ENCODE results near the gene SLC44A3.

Gene SLC44A3

DNA sequence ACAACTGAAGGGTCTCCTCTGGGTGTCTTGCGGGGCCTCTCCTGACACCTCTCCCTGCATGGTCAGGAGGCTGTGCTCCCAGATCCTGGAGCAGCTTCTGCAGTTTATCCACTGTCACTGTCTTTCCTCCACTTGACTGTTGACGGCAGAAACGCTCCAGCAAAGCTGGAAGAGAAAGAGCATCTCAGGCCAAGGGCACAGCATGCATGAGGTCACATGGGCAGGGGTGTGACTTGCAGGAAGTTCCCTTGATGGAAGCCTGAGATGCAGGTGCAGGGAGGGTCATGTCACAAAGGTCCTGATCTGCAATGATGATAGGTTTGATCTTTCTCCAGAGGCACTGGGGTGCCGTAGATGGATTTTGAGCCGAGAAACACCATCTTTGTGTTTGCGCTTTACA is 23.3 kb downstream of the SLC44A3 start:
- DNase-seq = no peak

DNA sequence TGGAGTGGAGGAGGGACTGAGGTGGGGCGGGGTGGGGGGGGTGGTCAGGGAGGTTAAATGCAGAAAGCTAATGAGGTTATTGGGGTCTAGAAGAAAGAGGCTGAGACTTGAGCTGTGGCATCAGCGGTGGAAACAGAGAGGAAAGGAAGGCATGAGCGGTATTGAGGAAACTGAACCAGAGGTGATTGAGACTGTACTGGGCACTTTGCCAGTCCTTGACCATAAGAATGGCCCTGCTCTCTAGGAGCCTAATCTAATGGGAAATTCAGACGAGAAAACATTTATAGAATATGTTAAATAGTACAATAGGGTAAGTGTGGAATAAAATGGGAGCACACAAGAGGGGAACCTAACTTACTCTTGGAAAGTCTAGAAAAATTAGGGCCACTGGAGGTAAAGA is 23.7 kb downstream of the SLC44A3 start:
- no peak for DNase-seq

DNA sequence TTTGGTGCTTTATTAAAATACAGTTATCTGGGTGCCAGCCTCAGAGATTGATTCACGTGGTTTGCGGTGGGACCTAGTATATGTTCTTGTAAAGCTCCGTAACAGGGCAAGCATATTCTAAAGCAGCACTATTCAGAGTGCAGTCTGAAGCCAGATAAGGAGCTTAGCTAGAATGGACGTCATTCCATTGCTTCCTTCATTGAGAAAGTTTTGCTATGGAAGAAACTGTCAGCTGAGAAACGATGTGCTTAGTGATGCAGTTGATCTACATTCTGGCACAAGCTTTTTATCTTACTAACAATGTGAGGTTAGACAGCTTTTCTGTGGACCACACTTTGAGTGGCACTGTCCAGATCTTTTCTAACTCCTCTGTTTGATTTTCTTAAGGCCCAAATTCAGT is 26.2 kb downstream of the SLC44A3 start:
- DNase-seq = no peak

GRCh38 chr1:94851571-94851970 is 31.4 kb downstream of the SLC44A3 start:
- DNase-seq = no peak

DNA sequence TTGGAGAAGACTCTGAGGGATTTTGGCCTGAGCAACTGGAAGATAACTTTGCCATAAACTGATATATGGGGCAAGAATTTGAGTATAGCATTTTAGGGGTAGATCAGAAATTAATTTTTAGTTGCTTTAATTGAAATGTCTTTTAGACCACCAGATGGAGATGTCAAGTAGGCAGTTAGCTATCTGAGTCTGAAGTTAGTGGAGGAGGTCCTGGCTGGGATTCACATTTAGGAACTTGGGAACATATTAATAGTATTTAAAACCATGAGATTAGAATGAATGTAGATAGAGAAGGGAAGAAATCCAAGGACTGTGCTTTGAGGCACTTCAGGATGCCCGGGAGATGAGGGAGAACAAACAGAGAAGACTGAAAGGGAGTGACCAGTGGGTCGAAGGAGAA is 32.6 kb downstream of the SLC44A3 start:
- no peak for DNase-seq

DNA sequence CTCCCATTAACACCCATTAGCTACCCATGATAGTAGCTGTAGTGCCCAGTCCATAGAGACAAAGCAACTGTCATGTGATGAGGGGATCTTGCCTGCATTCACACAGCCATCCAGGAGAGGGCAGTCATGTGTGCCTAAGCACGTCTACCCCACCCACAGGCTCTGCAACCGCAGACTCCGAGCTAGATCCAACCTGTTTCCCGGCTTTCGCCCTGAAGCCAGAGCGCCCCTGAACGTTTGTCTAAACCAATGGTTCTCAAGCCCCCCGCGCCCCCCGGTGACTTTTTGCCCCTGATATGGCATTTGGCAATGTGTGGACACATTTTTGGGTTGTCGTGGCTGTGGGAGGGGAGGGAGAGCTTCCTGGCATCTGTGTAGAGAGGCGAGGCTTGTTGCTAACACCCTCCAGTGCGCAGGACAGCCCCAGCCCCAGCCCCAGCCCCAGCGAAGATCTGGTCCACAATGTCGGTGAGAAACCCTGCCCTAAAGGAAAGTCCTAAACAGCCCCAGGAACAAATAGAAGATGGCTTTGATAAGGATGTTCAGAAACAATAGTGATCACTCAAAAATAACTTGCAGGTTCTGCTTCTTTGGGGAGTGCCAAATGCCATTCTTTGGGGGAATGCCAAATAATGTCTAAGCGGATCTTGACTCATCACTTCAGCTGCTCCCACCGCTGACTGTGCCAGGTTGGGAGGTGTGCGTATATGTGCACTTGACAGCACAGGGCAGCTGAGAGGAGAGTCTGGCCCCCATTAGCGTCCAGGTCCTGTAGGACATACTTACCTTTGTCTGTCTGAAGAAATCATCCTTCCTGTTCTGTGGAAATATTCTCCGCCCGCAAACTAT is 34.5 kb downstream of the SLC44A3 start:
- DNase-seq = peak; percentile 77

GRCh38 chr1:94855307-94855700 is 35.1 kb downstream of the SLC44A3 start:
- DNase-seq = no peak

DNA sequence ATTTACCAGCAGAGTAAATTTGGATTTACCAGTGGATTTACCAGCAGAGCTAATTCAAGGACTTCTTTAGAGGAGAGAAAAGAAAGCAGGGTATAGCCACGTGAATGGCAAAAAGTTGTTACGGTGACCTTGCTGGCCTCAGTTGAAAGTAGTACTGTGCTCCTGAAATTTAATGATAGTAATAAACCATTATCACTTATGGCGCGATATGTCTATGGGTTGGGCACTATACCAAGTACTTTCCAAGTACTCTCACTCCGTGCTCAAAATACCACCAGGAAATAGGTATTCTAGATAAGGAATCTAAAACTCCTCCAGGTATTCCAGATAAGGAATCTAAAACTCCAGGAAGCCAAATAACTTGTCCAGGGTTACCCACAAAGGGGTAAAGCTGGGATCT is 35.8 kb downstream of the SLC44A3 start:
- no peak for DNase-seq

- DNase-seq = no peak
These were observed 36.7 kb downstream of the SLC44A3 start for GRCh38 chr1:94856868-94857267.

GRCh38 chr1:94858276-94858675 is 38.1 kb downstream of the SLC44A3 start:
- DNase-seq = no peak

- no peak for DNase-seq
These were observed 39.0 kb downstream of the SLC44A3 start for GRCh38 chr1:94859174-94859573.

DNA sequence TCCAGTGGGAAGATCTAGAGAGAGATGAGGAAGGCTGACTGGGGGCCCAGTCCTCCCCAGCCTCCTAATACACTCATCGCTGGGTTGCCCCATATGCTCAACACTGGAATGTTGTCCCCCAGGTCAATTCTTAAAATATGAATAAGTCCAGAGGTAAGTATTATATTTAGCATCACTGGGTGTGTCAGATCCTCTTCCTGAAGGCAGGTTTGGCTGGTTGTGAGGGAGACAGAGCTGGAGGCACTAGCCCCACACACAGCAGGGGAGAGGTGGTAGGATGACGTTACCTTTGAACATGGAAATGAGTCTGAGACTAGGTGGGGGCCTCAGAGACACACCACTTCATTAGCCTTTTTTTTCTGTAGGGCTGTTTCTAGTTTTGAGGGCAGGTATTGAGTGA is 42.6 kb downstream of the SLC44A3 start:
- no peak for DNase-seq

GRCh38 chr1:94863297-94863911 is 43.2 kb downstream of the SLC44A3 start:
- DNase-seq = no peak

DNA sequence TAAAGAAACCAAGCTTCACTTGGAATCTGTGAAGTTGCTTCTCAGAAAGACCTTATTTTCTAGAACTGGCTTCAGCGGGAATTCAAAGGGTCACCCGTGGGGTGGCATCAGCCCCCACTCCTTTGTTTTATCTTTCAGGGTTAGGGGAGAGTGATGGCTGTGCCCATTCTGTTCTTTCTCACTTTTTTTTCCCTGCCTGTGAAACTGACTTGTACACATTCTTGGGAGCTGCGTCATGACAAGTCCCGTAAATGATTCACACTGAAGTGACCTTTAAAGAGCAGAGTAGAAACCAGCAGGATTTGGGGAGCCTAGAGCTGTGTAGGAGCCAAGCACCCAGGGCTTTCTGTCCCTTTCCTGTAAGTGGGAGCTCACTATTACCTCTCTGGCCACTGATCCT is 43.8 kb downstream of the SLC44A3 start:
- DNase-seq = no peak

DNA sequence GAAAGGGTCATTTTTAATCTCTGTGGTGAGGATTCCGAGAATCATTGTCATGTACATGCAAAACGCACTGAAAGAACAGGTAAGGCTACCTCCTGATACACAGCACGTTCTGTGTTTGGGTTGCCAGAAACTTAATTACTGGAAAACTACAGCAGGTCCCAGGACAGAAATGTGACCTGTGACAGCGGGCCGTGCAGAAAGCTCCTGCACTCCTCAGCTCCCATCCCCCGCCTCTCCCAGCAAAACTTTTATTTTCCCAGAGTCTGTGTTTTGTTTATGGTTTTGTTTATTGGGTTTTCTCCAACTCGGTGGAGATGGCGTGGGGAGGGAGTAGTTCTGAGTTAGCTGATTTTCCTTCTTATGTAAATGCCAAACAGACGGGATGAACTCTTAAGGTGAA is 44.7 kb downstream of the SLC44A3 start:
- DNase-seq = peak; percentile 39

GRCh38 chr1:94865360-94865759 is 45.2 kb downstream of the SLC44A3 start:
- peak; percentile 88 for DNase-seq

- peak; percentile 30 for DNase-seq
These were observed 46.1 kb downstream of the SLC44A3 start for GRCh38 chr1:94866164-94866807.

GRCh38 chr1:94871031-94871430 is 50.9 kb downstream of the SLC44A3 start:
- no peak for DNase-seq

DNA sequence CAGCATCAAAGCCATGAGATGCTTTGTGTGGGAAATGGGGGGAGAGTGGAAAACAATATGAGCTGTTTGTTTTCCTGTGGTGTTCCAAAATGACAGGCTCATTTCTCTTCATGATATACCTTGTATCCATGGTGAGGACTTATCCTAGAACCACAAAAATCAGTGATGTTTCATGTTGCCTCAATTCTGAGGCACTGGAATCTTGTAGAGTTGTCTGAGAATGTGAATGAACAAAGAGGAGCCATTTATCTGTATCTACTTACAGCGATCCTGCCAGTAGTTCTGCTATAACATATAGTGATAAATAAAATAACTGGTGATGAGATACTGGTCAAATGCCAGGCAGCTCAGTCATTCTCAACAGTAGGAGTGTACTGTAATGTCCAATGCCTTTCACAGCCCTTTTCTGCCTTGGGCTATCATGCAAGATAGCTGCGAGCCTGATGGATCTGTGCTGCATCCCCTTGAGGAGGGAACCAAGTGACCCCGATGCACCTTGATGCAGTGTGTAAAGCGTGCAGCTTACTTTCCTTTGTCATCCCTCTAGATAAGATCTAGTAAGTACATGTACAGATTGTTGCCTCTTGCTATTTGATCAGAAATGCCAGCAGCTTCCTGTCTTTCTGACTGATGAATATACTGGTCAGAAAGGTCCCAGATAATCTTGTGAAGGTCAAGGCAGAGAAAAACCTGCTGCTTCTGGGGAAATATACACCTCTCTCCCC is 52.8 kb downstream of the SLC44A3 start:
- no peak for DNase-seq

DNA sequence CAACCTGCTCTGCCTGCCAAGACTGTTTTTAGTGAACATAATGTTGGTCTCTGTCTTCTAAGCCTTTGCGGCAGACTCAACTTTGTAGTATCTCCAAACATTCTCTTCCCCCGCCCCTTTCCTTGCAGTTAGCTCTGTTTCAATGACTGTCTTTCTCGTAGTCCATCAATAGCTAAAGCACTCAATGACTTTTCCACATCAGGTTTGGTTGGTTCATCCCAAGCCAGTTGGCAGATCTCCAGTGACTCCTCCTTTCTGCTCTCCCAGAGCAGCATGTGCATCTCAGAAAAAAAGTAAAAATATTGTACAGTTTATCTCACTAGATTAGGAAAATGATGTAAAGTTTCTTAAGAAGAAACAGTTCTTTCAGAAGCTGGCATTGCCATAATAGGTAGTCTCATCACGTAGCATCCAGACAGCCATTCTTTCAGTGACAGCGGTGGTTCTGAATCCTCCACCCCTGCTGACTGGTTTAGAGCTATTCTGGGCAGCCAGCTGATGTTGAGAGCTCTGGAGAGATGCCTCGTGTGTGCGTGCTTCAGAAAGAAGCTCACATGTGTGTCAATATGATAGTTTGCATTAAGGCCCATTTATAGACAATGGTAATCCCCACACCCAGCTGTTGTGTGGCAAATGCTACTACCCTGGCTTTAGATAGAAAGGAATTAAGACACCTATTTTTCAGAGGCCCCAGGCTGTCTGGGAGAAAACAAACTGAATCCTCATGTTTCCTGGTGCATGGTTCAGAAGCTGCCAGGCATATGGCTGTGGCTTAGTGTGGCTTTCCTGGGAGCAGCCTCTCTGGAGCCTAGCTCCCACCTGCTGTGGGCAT is 53.6 kb downstream of the SLC44A3 start:
- no peak for DNase-seq

DNA sequence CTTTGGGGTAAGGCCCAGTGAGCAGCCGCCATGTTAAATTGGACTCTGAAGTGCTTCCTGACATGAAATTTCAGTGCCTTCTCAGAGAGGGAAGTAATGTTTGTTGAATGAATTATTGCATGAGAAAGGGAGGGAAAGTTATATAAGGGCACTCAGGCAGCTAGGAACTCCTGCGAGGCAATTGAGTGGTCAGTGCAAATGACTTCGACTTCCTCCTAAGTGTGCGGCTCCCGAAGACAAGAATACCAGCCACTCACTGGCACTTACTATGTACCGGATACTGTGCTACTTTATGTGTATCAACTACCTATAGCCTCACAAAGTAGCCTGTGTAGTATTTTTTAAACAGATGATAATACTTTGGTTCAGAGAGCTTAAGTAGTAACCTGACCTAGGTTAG is 54.3 kb downstream of the SLC44A3 start:
- DNase-seq = no peak

- no peak for DNase-seq
These were observed 55.6 kb downstream of the SLC44A3 start for GRCh38 chr1:94875794-94876193.

DNA sequence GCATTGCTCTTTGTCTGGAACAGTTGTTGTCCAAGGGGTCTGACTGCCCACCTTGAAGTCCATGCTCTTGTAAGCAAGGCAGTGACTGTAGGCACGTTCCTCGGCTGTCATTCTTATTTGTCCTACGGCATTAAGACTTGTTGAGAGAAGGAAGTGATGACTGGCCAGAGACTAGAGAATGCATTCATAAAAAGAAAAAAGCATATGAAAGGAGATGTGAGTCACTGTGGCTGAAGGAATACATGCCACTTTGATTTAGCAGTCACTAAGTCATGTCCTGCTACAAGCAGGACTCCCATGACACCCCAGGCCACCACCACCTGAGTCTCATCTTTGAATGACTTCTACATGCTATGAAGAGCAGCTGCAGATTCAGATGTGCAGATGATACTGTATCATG is 56.2 kb downstream of the SLC44A3 start:
- no peak for DNase-seq

All from NCI-H526 treated with DMSO at 0.1 percent for 48 hours (cell line).